Sigmoid colon (tissue), 7 donors: ENCODE measurements around the gene ZNFX1. TPM values are rescaled to one million over a fixed set of nuclear protein-coding genes. Genes with fewer than 3 reads are reported as not detected.

ENCODE experiments used
- DNase-seq: peaks from one replicate; pipeline ENCODE4 v3.0.0-alpha.2; 2019
- H3K27ac ChIP-seq, 4 donors: fragments of 200-600 bp; sonication (generic); one replicate each; pipeline ENCODE4 v1.5.1; 2016 to 2019; ENCODE audit warnings: mild to moderate bottlenecking in 1 of 4
- H3K27me3 ChIP-seq, 3 donors: fragments of 200-600 bp; sonication (generic); one replicate each; pipeline ENCODE4 v1.5.1; 2019; ENCODE audit warnings: mild to moderate bottlenecking in 1 of 3
- H3K36me3 ChIP-seq, 4 donors: fragments of 200-600 bp; sonication (generic); one replicate each; pipeline ENCODE4 v1.5.1; 2016 to 2019
- H3K4me1 ChIP-seq, 4 donors: fragments of 200-600 bp; sonication (generic); one replicate each; pipeline ENCODE4 v1.5.1; 2017 to 2019
- H3K4me3 ChIP-seq, 4 donors: fragments of 200-600 bp; sonication (generic); one replicate each; pipeline ENCODE4 v1.5.1; 2017 to 2019; ENCODE audit warnings: mild to moderate bottlenecking in 2 of 4, moderate library complexity in 1 of 4
- H3K9me3 ChIP-seq, 4 donors: fragments of 200-600 bp in 3 of 4; sonication (generic) in 3 of 4; one replicate each; pipeline versions ENCODE4 v1.5.1 to v1.6.1; 2013 to 2019
- EP300 ChIP-seq, 4 donors: sonication (generic); formaldehyde crosslinking; IDR thresholded peaks; one replicate each; pipeline ENCODE4 v1.6.1; 2017; ENCODE audit warnings: antibody characterized with exemption in 4 of 4
- POLR2A ChIP-seq, 2 donors: fragments of 450-650 bp; IDR thresholded peaks; one replicate each; pipeline ENCODE4 v1.6.1; 2016; ENCODE audit warnings: antibody characterized with exemption in 2 of 2, mild to moderate bottlenecking in 2 of 2, moderate library complexity in 2 of 2
- POLR2AphosphoS5 ChIP-seq, 4 donors: sonication (generic); formaldehyde crosslinking; IDR thresholded peaks; one replicate each; pipeline ENCODE4 v1.6.1; 2017; ENCODE audit warnings: antibody characterized with exemption in 4 of 4
- WGBS, 2 donors: extraction: QIAGEN DNeasy Blood & Tissue Kit; methylation state at CpG; one replicate each; pipeline ENCODE4 v1.1.7; 2013; 5-methylcytosine and 5-hydroxymethylcytosine counted together
- intact Hi-C: fragments of 100-400 bp; cut with DNase I; formaldehyde crosslinking; loops from one replicate; pipeline ENCODE4 v1.15.1; 2023
- polyA plus RNA-seq, 3 donors: library from polyadenylated mRNA; stranded (reverse); fragments of 200-250 nt; gene quantifications; one replicate each; pipeline ENCODE4 v1.2.3, GENCODE V29; 2013
- total RNA-seq, 4 donors: library from RNA; depleted of rRNA; stranded (reverse); fragments of >200 nt; gene quantifications; one replicate each; pipeline ENCODE4 v1.1.0, GENCODE V29; 2016
- TF ChIP-seq, protein P1 (sequence below), 4 experiments: fragments of 450-650 bp in 3 of 4; fragments of 200-600 bp in 1 of 4; IDR thresholded peaks; one replicate each; pipeline ENCODE4 v1.5.1; 2016 to 2019; ENCODE audit warnings: antibody characterized with exemption in 4 of 4, mild to moderate bottlenecking in 3 of 4, moderate library complexity in 2 of 4
- donor health status: healthy with polysubstance abuse.
- donor health status: Bipolar disorder and iron deficiency.
- donor health status: healthy.

Gene ZNFX1
- total and polyA plus RNA-seq, 7 donors: 7.2 to 32.1 (median 25.7) TPM

DNA sequence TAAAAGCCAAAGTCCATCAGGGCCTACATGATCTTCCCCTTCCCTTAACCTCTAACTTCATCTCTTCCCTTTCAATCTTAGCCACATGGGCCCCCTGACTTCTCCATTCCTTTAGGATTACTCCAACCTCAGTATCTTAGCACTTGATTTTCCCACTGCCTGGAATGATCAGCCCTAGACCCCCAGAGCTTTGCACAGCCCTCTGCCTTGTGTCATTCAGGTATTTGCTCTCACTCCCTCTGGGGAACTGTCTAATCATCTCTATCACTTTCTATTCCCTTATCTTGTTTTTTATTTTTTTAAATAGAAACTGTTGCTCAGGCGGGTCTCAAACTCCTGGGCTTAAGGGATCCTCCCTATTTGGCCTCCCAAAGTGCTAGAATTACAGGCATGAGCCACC lies 13.3 kb upstream of the ZNFX1 start:
- Histone ChIP-seq H3K27ac (no peak overlapping the region), H3K4me1 (no peaks in the 10 kb centered on the region), H3K4me3 (no peak overlapping the region), H3K9me3 (peaks cover 10 to 16% (median 12%) of the 10 kb centered on the region in 4 donors), H3K27me3 (no peaks in the 10 kb centered on the region), H3K36me3 (peaks cover 36 to 67% (median 49%) of the 10 kb centered on the region in 4 donors)
- TF ChIP-seq POLR2AphosphoS5 (IDR thresholded peaks at IDR 0.05): no peak
- TF ChIP-seq, protein P1, sequence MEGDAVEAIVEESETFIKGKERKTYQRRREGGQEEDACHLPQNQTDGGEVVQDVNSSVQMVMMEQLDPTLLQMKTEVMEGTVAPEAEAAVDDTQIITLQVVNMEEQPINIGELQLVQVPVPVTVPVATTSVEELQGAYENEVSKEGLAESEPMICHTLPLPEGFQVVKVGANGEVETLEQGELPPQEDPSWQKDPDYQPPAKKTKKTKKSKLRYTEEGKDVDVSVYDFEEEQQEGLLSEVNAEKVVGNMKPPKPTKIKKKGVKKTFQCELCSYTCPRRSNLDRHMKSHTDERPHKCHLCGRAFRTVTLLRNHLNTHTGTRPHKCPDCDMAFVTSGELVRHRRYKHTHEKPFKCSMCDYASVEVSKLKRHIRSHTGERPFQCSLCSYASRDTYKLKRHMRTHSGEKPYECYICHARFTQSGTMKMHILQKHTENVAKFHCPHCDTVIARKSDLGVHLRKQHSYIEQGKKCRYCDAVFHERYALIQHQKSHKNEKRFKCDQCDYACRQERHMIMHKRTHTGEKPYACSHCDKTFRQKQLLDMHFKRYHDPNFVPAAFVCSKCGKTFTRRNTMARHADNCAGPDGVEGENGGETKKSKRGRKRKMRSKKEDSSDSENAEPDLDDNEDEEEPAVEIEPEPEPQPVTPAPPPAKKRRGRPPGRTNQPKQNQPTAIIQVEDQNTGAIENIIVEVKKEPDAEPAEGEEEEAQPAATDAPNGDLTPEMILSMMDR (IDR thresholded peaks at IDR 0.05): no peak
- TF ChIP-seq POLR2A (IDR thresholded peaks at IDR 0.05): no peak
- TF ChIP-seq EP300 (IDR thresholded peaks at IDR 0.05): no peak
- DNase-seq: no peak
- 44 to 96% methylated on average over 1 of the region's 1 CpG for WGBS, 2 donors
- intact Hi-C loops: no loop called here

DNA sequence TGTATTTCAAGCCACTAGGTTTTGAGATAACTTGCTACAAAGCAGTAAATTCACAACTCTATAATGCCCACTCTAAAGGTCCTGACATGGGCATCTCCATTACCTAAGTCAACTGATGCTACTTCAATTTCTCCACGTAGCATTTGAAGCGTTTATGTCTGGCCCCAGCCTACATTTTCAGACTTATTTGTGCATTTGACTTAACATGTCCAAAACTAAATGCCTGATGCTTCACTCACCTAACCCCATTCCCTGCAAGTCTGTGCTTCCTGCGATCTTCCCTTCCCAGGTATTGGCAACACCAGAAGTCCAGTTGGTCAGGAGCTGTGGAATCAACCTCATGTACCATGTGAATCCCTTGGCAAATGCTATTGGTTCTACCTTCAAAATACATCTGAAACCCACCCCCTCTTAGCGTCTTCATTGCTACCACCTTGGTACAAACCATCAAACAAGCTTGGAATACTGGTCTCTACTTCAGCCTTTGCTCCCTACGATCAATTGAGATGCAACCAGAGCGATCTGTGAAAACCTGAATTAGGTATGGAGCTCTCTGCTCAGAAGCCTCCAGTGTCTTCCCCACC lies 12.8 kb upstream of the ZNFX1 start:
- no peaks in the 10 kb centered on the region for H3K4me1 ChIP-seq
- H3K36me3 ChIP-seq: peaks cover 41 to 69% (median 54%) of the 10 kb centered on the region in 4 donors
- no peak overlapping the region for H3K4me3 ChIP-seq
- no peak overlapping the region for H3K27ac ChIP-seq
- intact Hi-C loops: no loop called here
- no peaks in the 10 kb centered on the region for H3K27me3 ChIP-seq
- no peak for DNase-seq
- H3K9me3 ChIP-seq: peaks cover 14 to 20% (median 15%) of the 10 kb centered on the region in 4 donors
- TF ChIP-seq POLR2AphosphoS5 (IDR thresholded peaks at IDR 0.05) (no peak), EP300 (IDR thresholded peaks at IDR 0.05) (no peak), POLR2A (IDR thresholded peaks at IDR 0.05) (no peak)
- TF ChIP-seq, protein P1 (IDR thresholded peaks at IDR 0.05): no peak
- WGBS, 2 donors: 92 to 93% methylated on average over 6 of the region's 6 CpGs

DNA sequence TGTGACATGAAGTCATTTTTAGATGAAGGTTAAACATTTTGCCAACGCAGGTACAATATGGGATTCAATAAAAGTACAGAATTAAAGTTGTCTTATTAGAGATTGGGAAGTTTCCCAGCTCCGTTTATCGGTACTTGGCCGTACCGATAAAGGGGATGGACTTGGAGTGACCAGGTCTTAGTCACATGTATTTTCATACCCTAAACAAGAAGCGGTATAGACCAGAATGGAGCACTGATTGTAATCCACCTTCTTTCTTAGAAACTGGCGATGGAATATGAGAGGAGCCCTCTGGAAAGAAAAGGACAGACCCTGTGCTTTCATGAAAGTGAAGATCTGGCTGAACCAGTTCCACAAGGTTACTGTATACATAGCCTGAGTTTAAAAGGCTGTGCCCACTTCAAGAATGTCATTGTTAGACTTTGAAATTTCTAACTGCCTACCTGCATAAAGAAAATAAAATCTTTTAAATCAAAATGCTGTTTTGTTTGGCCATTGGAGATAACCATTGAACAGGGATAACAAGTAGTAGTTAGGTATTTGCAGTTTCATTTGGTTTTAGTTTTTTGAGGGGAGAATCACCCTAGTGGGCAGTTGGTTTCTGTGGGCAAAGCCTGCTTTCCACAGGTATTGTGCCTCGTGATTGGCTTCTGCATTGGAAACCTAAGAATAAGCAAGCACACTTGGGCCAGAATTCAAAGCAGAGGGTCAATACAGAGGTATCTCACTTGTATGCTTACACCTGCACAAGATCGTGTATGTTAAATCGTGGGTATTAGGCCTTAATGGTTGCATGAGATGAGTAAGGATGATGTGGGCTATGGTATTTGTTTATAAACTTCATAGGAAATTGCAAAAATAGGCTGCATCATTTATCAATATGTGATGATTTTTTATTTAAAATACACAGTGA lies 11.2 kb upstream of the ZNFX1 start:
- no peak overlapping the region for H3K27ac ChIP-seq
- 68 to 86% methylated on average over 10 of the region's 10 CpGs for WGBS, 2 donors
- intact Hi-C loops: no loop called here
- H3K4me3 ChIP-seq: no peak overlapping the region
- H3K36me3 ChIP-seq: peaks cover 47 to 84% (median 70%) of the 10 kb centered on the region in 4 donors
- H3K9me3 ChIP-seq: peaks cover 14 to 25% (median 15%) of the 10 kb centered on the region in 4 donors
- no peak for TF ChIP-seq POLR2AphosphoS5 (IDR thresholded peaks at IDR 0.05)
- TF ChIP-seq, protein P1 (IDR thresholded peaks at IDR 0.05): no peak
- no peak for TF ChIP-seq POLR2A (IDR thresholded peaks at IDR 0.05)
- no peak for TF ChIP-seq EP300 (IDR thresholded peaks at IDR 0.05)
- H3K4me1 ChIP-seq: peaks cover 0 to 4% (median 0%) of the 10 kb centered on the region in 4 donors
- H3K27me3 ChIP-seq: no peaks in the 10 kb centered on the region
- DNase-seq: no peak

DNA sequence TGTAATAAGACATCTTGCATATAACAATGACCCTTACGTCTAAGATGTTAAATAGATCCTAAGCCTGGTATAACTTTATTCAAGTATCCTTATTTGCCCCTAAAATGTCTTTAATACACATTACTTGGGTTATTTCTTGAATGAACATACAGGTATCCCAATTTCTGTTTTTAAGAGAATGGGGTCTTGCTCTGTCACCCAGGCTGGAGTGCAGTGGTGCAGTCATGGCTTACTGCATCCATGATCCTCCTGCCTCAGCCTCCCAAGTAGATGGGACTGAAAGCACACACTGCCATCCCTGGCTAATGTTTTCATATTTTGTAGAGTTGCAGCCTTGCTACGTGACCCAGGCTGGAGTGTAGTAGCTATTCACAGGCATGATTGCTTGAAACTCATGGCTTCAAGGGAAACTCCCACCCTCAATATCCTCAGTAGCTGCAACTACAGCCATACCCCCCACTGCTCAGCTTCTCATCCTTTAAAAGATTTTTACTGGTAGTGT lies 10.4 kb upstream of the ZNFX1 start:
- Histone ChIP-seq H3K9me3 (peaks cover 14 to 25% (median 17%) of the 10 kb centered on the region in 4 donors), H3K27ac (no peak overlapping the region), H3K27me3 (no peaks in the 10 kb centered on the region), H3K4me1 (peaks cover 0 to 11% (median 2%) of the 10 kb centered on the region in 4 donors), H3K4me3 (no peak overlapping the region), H3K36me3 (peaks cover 50 to 91% (median 76%) of the 10 kb centered on the region in 4 donors)
- 87 to 89% methylated on average over 2 of the region's 2 CpGs for WGBS, 2 donors
- TF ChIP-seq, protein P1 (IDR thresholded peaks at IDR 0.05): no peak
- TF ChIP-seq POLR2A (IDR thresholded peaks at IDR 0.05) (no peak), POLR2AphosphoS5 (IDR thresholded peaks at IDR 0.05) (no peak), EP300 (IDR thresholded peaks at IDR 0.05) (no peak)
- no peak for DNase-seq
- intact Hi-C loops: no loop called here
